UCSD-AML1 (cell line): ENCODE measurements around the gene TANC1.

Experiments used
- DNase-seq: peaks from one replicate; lab custom pipeline; 2025; ENCODE audit not compliant: unreplicated experiment; lab: John Stamatoyannopoulos, UW

TANC1 gene

GRCh38 chr2:158993721-158994587 lies 25.5 kb downstream of the TANC1 start:
- DNase-seq, result no peak

- no peak for DNase-seq
These were observed 26.7 kb downstream of the TANC1 start for GRCh38 chr2:158994920-158995676.

GRCh38 chr2:158995677-158996049 lies 27.2 kb downstream of the TANC1 start:
- no peak for DNase-seq

- no peak for DNase-seq
These were observed 28.0 kb downstream of the TANC1 start for GRCh38 chr2:158996378-158996993.

GRCh38 chr2:158997037-158997790 lies 28.8 kb downstream of the TANC1 start:
- no peak for DNase-seq

- DNase-seq, result no peak
These were observed 30.3 kb downstream of the TANC1 start for GRCh38 chr2:158998551-158999248.

- DNase-seq, result no peak
These were observed 31.0 kb downstream of the TANC1 start for GRCh38 chr2:158999458-158999857.

- DNase-seq, result no peak
These were observed 31.6 kb downstream of the TANC1 start for GRCh38 chr2:159000072-159000471.

- no peak for DNase-seq
These were observed 34.1 kb downstream of the TANC1 start for GRCh38 chr2:159002462-159003111.

- no peak for DNase-seq
These were observed 35.1 kb downstream of the TANC1 start for GRCh38 chr2:159003555-159003954.

GRCh38 chr2:159004849-159005248 lies 36.4 kb downstream of the TANC1 start:
- no peak for DNase-seq

- DNase-seq, result no peak
These were observed 41.5 kb downstream of the TANC1 start for GRCh38 chr2:159009940-159010339.

GRCh38 chr2:159010340-159010739 lies 41.9 kb downstream of the TANC1 start:
- DNase-seq, result no peak

GRCh38 chr2:159010963-159011362 lies 42.5 kb downstream of the TANC1 start:
- DNase-seq, result no peak

GRCh38 chr2:159012142-159012541 lies 43.7 kb downstream of the TANC1 start:
- no peak for DNase-seq

- DNase-seq, result no peak
These were observed 44.7 kb downstream of the TANC1 start for GRCh38 chr2:159013103-159013502.

- DNase-seq, result no peak
These were observed 46.7 kb downstream of the TANC1 start for GRCh38 chr2:159015174-159015573.

GRCh38 chr2:159015823-159016222 lies 47.4 kb downstream of the TANC1 start:
- DNase-seq, result no peak

GRCh38 chr2:159017837-159018236 lies 49.4 kb downstream of the TANC1 start:
- no peak for DNase-seq

- DNase-seq, result no peak
These were observed 50.6 kb downstream of the TANC1 start for GRCh38 chr2:159019021-159019420.
